Measurements from ENCODE around the gene PRKCE. TPM values are rescaled to one million over a fixed set of nuclear protein-coding genes. Genes with fewer than 3 reads are reported as not detected.
A peak's percentile ranks its signal among the peaks of the same experiment; 100 is the strongest.

Gene PRKCE
- total and polyA plus RNA-seq, 7 donors: 3.0 to 21.9 (median 15.8) TPM

GRCh38 chr2:46174345-46175170 is 523.1 kb downstream of the PRKCE start:
- intact Hi-C loops (cut with DNase I): loop anchor here (5.0 kb wide), 1 partner anchor 77 kb away; no protein-coding TSS in a partner anchor
- WGBS, 2 donors: 65 to 79% methylated on average over 14 of the region's 14 CpGs
- Histone ChIP-seq H3K4me1 (peaks cover 0 to 43% (median 31%) of the 10 kb centered on the region in 4 donors), H3K27me3 (no peaks in the 10 kb centered on the region), H3K4me3 (no peak overlapping the region), H3K27ac (no peak overlapping the region), H3K9me3 (no peaks in the 10 kb centered on the region), H3K36me3 (no peaks in the 10 kb centered on the region)
- TF ChIP-seq POLR2A (IDR thresholded peaks at IDR 0.05) (no peak), POLR2AphosphoS5 (IDR thresholded peaks at IDR 0.05) (no peak), EP300 (IDR thresholded peaks at IDR 0.05) (no peak)
- TF ChIP-seq, protein P1, sequence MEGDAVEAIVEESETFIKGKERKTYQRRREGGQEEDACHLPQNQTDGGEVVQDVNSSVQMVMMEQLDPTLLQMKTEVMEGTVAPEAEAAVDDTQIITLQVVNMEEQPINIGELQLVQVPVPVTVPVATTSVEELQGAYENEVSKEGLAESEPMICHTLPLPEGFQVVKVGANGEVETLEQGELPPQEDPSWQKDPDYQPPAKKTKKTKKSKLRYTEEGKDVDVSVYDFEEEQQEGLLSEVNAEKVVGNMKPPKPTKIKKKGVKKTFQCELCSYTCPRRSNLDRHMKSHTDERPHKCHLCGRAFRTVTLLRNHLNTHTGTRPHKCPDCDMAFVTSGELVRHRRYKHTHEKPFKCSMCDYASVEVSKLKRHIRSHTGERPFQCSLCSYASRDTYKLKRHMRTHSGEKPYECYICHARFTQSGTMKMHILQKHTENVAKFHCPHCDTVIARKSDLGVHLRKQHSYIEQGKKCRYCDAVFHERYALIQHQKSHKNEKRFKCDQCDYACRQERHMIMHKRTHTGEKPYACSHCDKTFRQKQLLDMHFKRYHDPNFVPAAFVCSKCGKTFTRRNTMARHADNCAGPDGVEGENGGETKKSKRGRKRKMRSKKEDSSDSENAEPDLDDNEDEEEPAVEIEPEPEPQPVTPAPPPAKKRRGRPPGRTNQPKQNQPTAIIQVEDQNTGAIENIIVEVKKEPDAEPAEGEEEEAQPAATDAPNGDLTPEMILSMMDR (IDR thresholded peaks at IDR 0.05): no peak
- no peak for DNase-seq

DNA sequence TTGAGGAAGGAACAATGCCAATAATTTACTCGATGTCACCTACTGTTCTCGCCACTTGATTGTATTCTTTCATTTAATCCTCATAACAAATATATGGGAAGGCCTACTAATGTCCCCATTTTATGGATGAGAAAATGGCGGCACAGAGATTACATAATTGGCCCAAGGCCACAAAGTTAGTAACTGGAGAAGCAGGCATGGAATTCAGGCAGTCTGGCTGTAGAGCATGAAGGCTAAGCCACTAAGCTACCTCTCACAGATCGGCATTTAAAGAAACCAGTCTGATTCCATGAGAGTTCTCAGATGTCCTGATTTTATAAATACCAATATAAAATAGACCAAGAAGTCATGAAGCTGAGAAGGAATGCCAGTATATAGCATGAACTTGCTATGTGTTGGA is 523.9 kb downstream of the PRKCE start:
- TF ChIP-seq, protein P1 (IDR thresholded peaks at IDR 0.05): no peak
- TF ChIP-seq EP300 (IDR thresholded peaks at IDR 0.05) (no peak), POLR2AphosphoS5 (IDR thresholded peaks at IDR 0.05) (no peak), POLR2A (IDR thresholded peaks at IDR 0.05) (no peak)
- Histone ChIP-seq H3K4me3 (no peak overlapping the region), H3K36me3 (no peaks in the 10 kb centered on the region), H3K9me3 (no peaks in the 10 kb centered on the region), H3K27me3 (no peaks in the 10 kb centered on the region), H3K4me1 (peaks cover 0 to 42% (median 31%) of the 10 kb centered on the region in 4 donors), H3K27ac (peak overlapping the region in 1 of 4 donors; percentile 11)
- 92 to 94% methylated on average over 4 of the region's 4 CpGs for WGBS, 2 donors
- intact Hi-C loops (cut with DNase I): loop anchor here (5.0 kb wide), 1 partner anchor 78 kb away; no protein-coding TSS in a partner anchor
- DNase-seq: no peak

DNA sequence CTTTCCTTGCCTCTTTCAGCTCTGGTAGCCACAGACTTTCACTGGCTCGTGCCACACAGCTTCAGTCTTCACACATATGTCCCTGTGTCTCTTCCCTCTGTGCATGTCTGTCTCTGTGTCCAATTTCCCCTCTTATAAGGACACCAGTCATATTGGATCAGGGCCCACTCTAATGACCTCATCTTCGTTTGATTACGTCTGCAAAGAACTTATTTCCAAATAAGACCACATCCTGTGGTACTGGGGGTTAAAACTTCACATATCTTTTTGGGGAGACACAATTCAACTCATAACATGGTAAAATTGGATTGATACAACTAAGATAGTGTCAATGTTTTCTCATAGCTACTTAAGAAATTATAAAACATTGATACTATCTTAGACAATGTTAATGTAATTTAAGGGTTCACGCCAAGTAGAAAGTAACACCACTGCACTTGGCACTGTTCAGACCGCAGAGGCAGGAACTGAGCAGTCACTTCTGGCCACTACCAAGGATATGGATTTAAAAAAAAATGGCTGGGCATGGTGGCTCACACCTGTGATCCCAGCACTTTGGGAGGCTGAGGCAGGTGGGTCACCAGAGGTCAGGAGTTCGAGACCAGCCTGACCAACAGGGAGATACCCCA is 526.1 kb downstream of the PRKCE start:
- no peak overlapping the region for H3K27ac ChIP-seq
- TF ChIP-seq POLR2AphosphoS5 (IDR thresholded peaks at IDR 0.05) (no peak), EP300 (IDR thresholded peaks at IDR 0.05) (no peak), POLR2A (IDR thresholded peaks at IDR 0.05) (no peak)
- TF ChIP-seq, protein P1 (IDR thresholded peaks at IDR 0.05): no peak
- WGBS, 2 donors: 90 to 91% methylated on average over 6 of the region's 6 CpGs
- peak; percentile 26 for DNase-seq
- no peak overlapping the region for H3K4me3 ChIP-seq
- intact Hi-C loops (cut with DNase I): loop anchor here (5.0 kb wide), 1 partner anchor 80 kb away; no protein-coding TSS in a partner anchor
- H3K4me1 ChIP-seq: peaks cover 0 to 23% (median 12%) of the 10 kb centered on the region in 4 donors
- H3K36me3 ChIP-seq: no peaks in the 10 kb centered on the region
- H3K27me3 ChIP-seq: no peaks in the 10 kb centered on the region
- H3K9me3 ChIP-seq: no peaks in the 10 kb centered on the region

GRCh38 chr2:46179037-46179621 is 527.7 kb downstream of the PRKCE start:
- Histone ChIP-seq H3K27ac (peak overlapping the region; percentile 33 to 70 (median 44)), H3K4me3 (no peak overlapping the region), H3K4me1 (peaks cover 0 to 23% (median 12%) of the 10 kb centered on the region in 4 donors), H3K36me3 (no peaks in the 10 kb centered on the region), H3K9me3 (no peaks in the 10 kb centered on the region), H3K27me3 (no peaks in the 10 kb centered on the region)
- intact Hi-C loops (cut with DNase I): loop anchor here (5.0 kb wide), 1 partner anchor 82 kb away; no protein-coding TSS in a partner anchor
- TF ChIP-seq, protein P1 (IDR thresholded peaks at IDR 0.05): no peak
- peak in 1 of 4 donors; percentile 41 for TF ChIP-seq POLR2AphosphoS5 (IDR thresholded peaks at IDR 0.05)
- peak; percentile 90 for DNase-seq
- 56 to 78% methylated on average over 6 of the region's 6 CpGs for WGBS, 2 donors

Measured in sigmoid colon (tissue), 7 donors.